Memory B cell (primary cell): ENCODE data around the gene ITPKB.

Source experiments
- ATAC-seq: fragments of 150-1000 bp; cut with Tn5 transposase; 2 replicates; pipeline ENCODE4 v1.10.0; 2021; ENCODE audit warnings: low read depth, mild to moderate bottlenecking, moderate library complexity
- DNase-seq, 2 donors: peaks; one replicate each; pipeline ENCODE4 v3.0.0; 2022; ENCODE audit warnings: low spot score in 2 of 2
- H3K27ac Mint-ChIP-seq: one replicate; pipeline ENCODE4 v1.8.0; 2022; ENCODE audit warnings: mild to moderate bottlenecking, moderate library complexity, mixed read lengths
- H3K27me3 Mint-ChIP-seq: one replicate; pipeline ENCODE4 v1.8.0; 2022; ENCODE audit warnings: mixed read lengths
- H3K36me3 Mint-ChIP-seq: one replicate; pipeline ENCODE4 v1.8.0; 2022; ENCODE audit warnings: mild to moderate bottlenecking, mixed read lengths
- H3K4me1 Mint-ChIP-seq: one replicate; pipeline ENCODE4 v1.8.0; 2022; ENCODE audit warnings: mixed read lengths
- H3K4me3 Mint-ChIP-seq: one replicate; pipeline ENCODE4 v1.8.0; 2022; ENCODE audit warnings: mild to moderate bottlenecking, moderate library complexity, mixed read lengths
- H3K9me3 Mint-ChIP-seq: one replicate; pipeline ENCODE4 v1.8.0; 2022; ENCODE audit warnings: mixed read lengths

Gene ITPKB

DNA sequence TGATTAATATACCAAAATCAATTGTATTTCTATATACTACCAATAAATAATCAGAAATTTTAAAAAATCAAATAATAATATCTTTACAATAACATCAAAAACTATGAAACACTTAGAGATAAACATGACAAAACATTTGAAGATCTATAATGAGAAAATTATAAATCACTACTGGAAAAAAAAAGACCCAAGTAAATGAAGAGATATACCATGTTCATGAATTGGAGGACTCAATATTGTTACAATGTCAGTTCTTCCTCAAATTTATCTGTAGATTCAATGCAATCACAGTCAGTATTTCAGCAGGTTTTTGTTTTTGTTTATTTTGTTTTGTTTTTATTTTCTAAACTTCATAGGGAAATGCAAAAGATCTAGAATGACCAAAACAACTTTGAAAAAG lies 4.2 kb upstream of the ITPKB start:
- DNase-seq = no peak
- Mint-ChIP-seq H3K4me3 (no peak overlapping the region), H3K27ac (no peak overlapping the region), H3K4me1 (peaks cover 10% of the 10 kb centered on the region), H3K27me3 (no peaks in the 10 kb centered on the region), H3K36me3 (peaks cover 1% of the 10 kb centered on the region), H3K9me3 (no peaks in the 10 kb centered on the region)
- no peak for ATAC-seq

- no peak for DNase-seq
- peaks cover 12% of the 10 kb centered on the region for H3K4me1 Mint-ChIP-seq
- no peaks in the 10 kb centered on the region for H3K27me3 Mint-ChIP-seq
- H3K36me3 Mint-ChIP-seq = peaks cover 1% of the 10 kb centered on the region
- peak; percentile 14 for ATAC-seq
- no peak overlapping the region for H3K27ac Mint-ChIP-seq
- no peaks in the 10 kb centered on the region for H3K9me3 Mint-ChIP-seq
- H3K4me3 Mint-ChIP-seq = peak overlapping the region; percentile 6
Measured at GRCh38 chr1:226741009-226741408, 1.9 kb upstream of the ITPKB start.

GRCh38 chr1:226739696-226740065 lies 599 bp upstream of the ITPKB start:
- Mint-ChIP-seq H3K4me1 (peaks cover 20% of the 10 kb centered on the region), H3K9me3 (no peaks in the 10 kb centered on the region), H3K4me3 (peak overlapping the region; percentile 92), H3K27ac (peak overlapping the region; percentile 82), H3K27me3 (no peaks in the 10 kb centered on the region), H3K36me3 (peaks cover 4% of the 10 kb centered on the region)
- DNase-seq = no peak
- no peak for ATAC-seq

DNA sequence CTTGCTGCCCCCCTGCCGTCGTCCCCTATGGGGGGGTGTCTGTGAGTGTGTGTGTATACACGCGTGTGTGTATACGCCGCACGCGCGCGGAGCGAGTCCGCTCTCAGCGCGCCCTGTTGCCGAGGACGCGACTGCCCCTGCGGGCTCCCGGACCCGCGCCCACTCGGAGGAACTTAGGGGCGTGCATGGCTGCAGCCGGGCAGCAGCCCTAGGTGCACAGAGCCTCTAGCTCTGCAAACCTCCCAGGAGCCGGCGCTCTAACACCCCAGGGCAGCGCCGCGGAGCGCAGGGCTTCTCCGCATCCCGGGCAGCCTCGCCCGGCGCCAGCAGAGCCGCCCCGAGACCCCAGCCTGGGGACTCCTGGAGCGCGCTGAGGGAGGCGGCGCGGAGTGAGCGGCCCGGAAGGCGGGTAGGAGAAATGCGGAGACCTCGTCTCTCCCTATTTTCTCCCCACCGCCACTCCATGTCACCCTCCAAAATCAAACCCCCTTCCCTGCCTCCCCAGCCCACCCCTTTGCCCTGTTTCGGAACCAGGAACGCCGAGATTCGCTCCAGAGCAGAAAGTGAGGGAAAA lies 574 bp downstream of the ITPKB start:
- H3K27ac Mint-ChIP-seq = peak overlapping the region; percentile 82
- peaks cover 9% of the 10 kb centered on the region for H3K36me3 Mint-ChIP-seq
- peak overlapping the region; percentile 92 for H3K4me3 Mint-ChIP-seq
- peak in 1 of 2 donors; percentile 51 for DNase-seq
- ATAC-seq = peak; percentile 28
- H3K27me3 Mint-ChIP-seq = no peaks in the 10 kb centered on the region
- H3K4me1 Mint-ChIP-seq = peaks cover 32% of the 10 kb centered on the region
- no peaks in the 10 kb centered on the region for H3K9me3 Mint-ChIP-seq

DNA sequence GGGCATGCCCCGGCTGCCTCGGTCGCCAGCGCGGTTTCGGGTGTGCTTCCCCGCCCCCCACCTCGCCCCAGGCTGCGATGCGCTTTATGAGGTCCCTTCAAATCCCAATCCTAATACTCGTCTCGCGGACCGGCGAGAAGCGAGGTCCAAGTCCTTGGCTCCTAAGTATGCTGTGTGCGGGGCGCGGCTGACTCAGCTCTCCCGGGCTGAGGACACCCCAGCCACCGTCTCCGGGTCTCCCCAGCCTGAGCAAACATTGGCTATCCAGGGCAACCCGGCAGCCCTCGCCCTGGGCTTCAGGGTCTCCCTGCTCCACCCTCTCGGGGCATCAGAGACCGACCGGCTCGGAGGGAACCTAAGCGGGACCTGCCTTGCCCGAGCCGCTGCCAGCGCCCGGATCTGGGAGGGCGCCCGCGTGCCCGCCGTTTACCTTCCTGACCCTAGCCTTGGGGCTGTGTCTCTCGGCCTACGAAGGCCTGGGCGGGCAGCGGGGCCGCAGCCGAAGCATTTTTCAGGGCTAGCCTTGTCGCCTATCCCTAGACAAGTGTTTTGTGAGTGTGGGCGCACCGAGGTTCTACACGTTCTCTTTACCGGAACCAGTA lies 1.2 kb downstream of the ITPKB start:
- peak; percentile 18 to 55 for DNase-seq

DNA sequence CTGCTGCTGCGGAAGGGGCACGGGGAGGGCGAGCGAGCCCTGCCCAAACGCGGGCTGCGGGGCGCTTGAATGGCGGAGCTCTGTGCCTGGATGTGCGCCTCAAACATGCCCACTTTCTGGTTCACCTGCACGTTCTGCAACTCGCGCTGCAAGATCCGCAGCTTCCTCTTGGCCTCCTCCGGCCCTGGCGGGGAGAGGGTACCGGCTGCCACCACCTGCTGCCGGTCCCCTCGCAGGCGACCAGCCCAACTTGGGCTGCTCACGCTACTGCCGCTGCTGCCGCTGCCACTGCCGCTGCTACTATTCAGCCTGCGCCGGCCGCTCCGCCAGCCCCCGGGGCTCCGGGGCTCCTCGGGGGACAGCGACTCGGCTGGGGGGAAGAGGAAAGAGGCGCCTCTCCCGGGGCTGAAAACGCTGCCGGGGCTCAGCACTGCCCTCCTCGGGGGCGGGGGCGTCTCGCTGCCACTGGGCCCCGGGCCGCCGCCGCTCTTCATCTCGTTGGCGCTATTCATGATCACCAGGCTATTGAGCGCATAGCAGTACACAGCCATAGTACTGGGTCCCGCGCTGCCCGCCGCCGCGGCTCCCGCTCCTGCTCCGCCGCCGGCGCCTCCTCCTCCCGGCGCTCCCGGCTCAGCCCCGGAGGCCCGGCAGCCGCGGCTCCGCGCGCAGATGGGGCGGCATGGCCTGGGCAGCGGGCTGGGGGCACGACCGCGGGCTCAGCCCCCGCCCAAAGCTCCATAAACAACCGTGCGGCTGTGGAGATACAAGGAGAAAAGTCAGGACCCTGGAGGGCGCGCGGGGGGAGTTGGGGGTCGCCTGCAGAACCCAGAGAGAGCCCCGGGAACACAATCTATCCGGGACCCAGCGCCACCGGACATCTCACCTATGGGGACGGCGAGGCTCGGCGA lies 1.9 kb downstream of the ITPKB start:
- Mint-ChIP-seq H3K36me3 (peaks cover 12% of the 10 kb centered on the region), H3K27ac (no peak overlapping the region), H3K4me3 (peak overlapping the region; percentile 92), H3K4me1 (peaks cover 40% of the 10 kb centered on the region), H3K9me3 (no peaks in the 10 kb centered on the region), H3K27me3 (no peaks in the 10 kb centered on the region)
- ATAC-seq (peak; percentile 75), DNase-seq (peak; percentile 51 to 54)

More for the DNA sequence above, 1.2 kb downstream of the ITPKB start:
- Mint-ChIP-seq H3K36me3 (peaks cover 9% of the 10 kb centered on the region), H3K27ac (peak overlapping the region; percentile 82), H3K4me1 (peaks cover 37% of the 10 kb centered on the region), H3K4me3 (peak overlapping the region; percentile 92), H3K9me3 (no peaks in the 10 kb centered on the region), H3K27me3 (no peaks in the 10 kb centered on the region)
- peak; percentile 11 for ATAC-seq

DNA sequence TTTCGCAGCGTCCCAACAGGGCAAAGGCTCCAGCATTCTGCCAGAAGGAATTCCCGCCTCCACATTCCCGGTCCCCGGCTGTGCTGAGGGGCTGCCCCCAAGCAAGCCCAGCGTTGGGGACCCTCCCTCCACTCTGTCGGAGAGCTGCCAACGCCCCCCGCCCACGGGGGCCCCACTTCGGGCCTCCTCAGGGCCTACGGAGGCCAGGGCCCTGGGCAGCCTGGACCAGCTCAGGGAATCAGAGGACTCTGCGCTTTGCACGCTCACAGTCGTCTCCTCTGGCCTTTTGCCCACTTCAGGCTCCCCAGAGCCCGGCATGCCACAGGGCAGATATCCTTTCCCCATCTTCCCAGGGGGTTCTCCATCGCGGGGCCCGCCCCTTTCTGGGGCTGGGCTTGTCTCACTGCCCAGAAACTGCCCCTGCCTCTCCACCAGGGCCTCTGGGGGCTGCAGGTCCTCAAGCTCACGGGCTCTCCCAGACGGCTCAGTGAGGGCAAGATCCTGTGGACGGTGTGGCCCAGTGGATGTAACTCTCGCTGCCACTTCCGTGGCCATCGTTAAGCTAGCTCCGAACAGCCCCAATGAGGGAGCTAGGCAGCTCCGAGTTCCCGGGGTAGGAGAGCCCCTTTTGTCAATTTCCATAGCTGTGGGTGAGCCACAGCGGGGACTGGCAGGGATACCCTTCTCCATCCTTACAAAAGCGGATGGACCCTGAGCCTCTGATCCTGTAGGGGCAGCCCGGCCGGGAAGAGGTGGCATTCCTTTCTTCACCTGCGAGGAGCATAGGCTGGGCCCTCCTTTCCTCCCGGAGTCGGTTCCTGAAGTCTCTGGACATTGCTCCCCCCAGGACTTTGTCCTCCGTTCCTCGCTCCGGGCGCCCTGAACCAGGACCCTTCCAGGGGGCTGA lies 2.8 kb downstream of the ITPKB start:
- Mint-ChIP-seq H3K27me3 (no peaks in the 10 kb centered on the region), H3K36me3 (peaks cover 17% of the 10 kb centered on the region), H3K4me3 (peak overlapping the region; percentile 92), H3K27ac (no peak overlapping the region), H3K9me3 (no peaks in the 10 kb centered on the region), H3K4me1 (peaks cover 45% of the 10 kb centered on the region)
- ATAC-seq (no peak), DNase-seq (no peak)

GRCh38 chr1:226735576-226735975 lies 3.5 kb downstream of the ITPKB start:
- Mint-ChIP-seq H3K36me3 (peaks cover 19% of the 10 kb centered on the region), H3K27me3 (no peaks in the 10 kb centered on the region), H3K27ac (no peak overlapping the region), H3K4me3 (peak overlapping the region; percentile 69), H3K9me3 (no peaks in the 10 kb centered on the region), H3K4me1 (peaks cover 47% of the 10 kb centered on the region)
- ATAC-seq = no peak
- DNase-seq = no peak

- DNase-seq (no peak), ATAC-seq (no peak)
- H3K27ac Mint-ChIP-seq = peak overlapping the region; percentile 5
- no peaks in the 10 kb centered on the region for H3K27me3 Mint-ChIP-seq
- H3K4me3 Mint-ChIP-seq = peak overlapping the region; percentile 81
- H3K36me3 Mint-ChIP-seq = peaks cover 24% of the 10 kb centered on the region
- H3K4me1 Mint-ChIP-seq = peaks cover 49% of the 10 kb centered on the region
- H3K9me3 Mint-ChIP-seq = no peaks in the 10 kb centered on the region
Measured at GRCh38 chr1:226734611-226735153, 4.4 kb downstream of the ITPKB start.

DNA sequence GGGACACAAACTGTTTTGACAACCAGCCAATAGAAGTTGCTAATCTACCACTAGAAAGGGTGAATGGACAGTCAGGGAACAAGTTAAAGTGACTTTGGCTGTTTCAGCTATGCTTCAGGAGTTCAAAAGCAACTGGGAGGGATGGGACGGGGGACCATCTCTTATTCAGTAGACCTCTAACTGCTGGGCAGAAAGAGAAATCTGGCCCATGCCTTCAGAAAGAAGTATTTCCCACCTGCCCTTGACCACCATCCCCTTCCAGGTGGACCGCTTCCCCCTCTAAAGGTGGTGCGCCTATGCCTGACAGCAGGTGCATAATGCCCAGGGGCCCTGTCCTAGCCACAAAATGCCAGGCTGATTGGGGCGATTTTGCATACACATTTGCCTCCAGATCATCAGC lies 5.2 kb downstream of the ITPKB start:
- Mint-ChIP-seq H3K9me3 (no peaks in the 10 kb centered on the region), H3K4me1 (peaks cover 47% of the 10 kb centered on the region), H3K27me3 (no peaks in the 10 kb centered on the region), H3K4me3 (peak overlapping the region; percentile 81), H3K36me3 (peaks cover 26% of the 10 kb centered on the region), H3K27ac (peak overlapping the region; percentile 5)
- DNase-seq (no peak), ATAC-seq (no peak)

DNA sequence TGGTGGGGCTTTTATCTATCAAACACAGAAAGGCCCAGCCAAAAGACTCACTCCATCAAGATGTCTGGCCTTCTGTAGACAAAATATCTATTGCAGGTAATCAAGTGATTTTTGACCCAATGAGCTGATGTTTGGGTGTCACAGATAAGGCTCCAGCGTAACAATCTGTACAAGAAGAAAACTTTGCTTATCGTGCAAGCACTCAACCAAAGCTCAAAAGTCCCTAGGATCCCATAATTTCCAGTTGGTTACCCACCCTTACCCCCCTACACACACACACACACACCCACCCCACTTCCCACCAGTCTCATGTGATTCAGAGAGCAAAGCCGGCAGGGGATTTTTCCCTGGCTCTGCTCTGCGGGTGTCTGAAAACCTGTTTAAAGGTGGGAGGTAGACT lies 5.8 kb downstream of the ITPKB start:
- peak overlapping the region; percentile 81 for H3K4me3 Mint-ChIP-seq
- H3K27me3 Mint-ChIP-seq = no peaks in the 10 kb centered on the region
- ATAC-seq (peak; percentile 8), DNase-seq (no peak)
- peaks cover 31% of the 10 kb centered on the region for H3K36me3 Mint-ChIP-seq
- peak overlapping the region; percentile 5 for H3K27ac Mint-ChIP-seq
- H3K9me3 Mint-ChIP-seq = no peaks in the 10 kb centered on the region
- peaks cover 53% of the 10 kb centered on the region for H3K4me1 Mint-ChIP-seq

GRCh38 chr1:226732856-226733291 lies 6.2 kb downstream of the ITPKB start:
- Mint-ChIP-seq H3K27me3 (no peaks in the 10 kb centered on the region), H3K4me3 (peak overlapping the region; percentile 81), H3K36me3 (peaks cover 31% of the 10 kb centered on the region), H3K9me3 (no peaks in the 10 kb centered on the region), H3K27ac (peak overlapping the region; percentile 5), H3K4me1 (peaks cover 56% of the 10 kb centered on the region)
- DNase-seq (no peak), ATAC-seq (no peak)

GRCh38 chr1:226731257-226731893 lies 7.7 kb downstream of the ITPKB start:
- Mint-ChIP-seq H3K4me3 (peak overlapping the region; percentile 51), H3K9me3 (no peaks in the 10 kb centered on the region), H3K27me3 (no peaks in the 10 kb centered on the region), H3K27ac (peak overlapping the region; percentile 83), H3K4me1 (peaks cover 69% of the 10 kb centered on the region), H3K36me3 (peaks cover 33% of the 10 kb centered on the region)
- ATAC-seq (no peak), DNase-seq (no peak)
